Loucy (cell line): ENCODE measurements around the gene PPIH.
"Not testable (repeated sequence)": the region's sequence is repeated elsewhere in the genome, so short reads cannot be mapped to it uniquely, and the experiment has no call there.

Experiments
- H2AFZ ChIP-seq: fragments of 200-600 bp; sonication (generic); 2 replicates; pipeline ENCODE4 v1.6.0; 2016; ENCODE audit warnings: antibody characterized with exemption, mild to moderate bottlenecking, low read length, moderate library complexity
- H3F3A ChIP-seq: fragments of 200-600 bp; 2 replicates; pipeline ENCODE4 v1.6.0; 2016; ENCODE audit warnings: antibody characterized with exemption, low read depth, mild to moderate bottlenecking
- H3K27me3 ChIP-seq: fragments of 200-600 bp; sonication (generic); 2 replicates; pipeline ENCODE4 v1.6.1; 2014; ENCODE audit warnings: low read length, mild to moderate bottlenecking; ENCODE audit not compliant: insufficient read depth, poor library complexity, severe bottlenecking
- H3K36me3 ChIP-seq: fragments of 200-600 bp; sonication (generic); 2 replicates; pipeline ENCODE4 v1.6.1; 2016; ENCODE audit warnings: low read length; ENCODE audit not compliant: insufficient read depth
- H3K4me1 ChIP-seq: fragments of 200-600 bp; sonication (generic); 2 replicates; pipeline ENCODE4 v1.5.1; 2014; ENCODE audit warnings: low read length, mild to moderate bottlenecking; ENCODE audit not compliant: insufficient read depth, poor library complexity, severe bottlenecking
- H3K4me2 ChIP-seq: fragments of 200-600 bp; sonication (generic); 2 replicates; pipeline ENCODE4 v1.6.0; 2014; ENCODE audit warnings: antibody characterized with exemption, low read length, low read depth, mild to moderate bottlenecking; ENCODE audit not compliant: poor library complexity, severe bottlenecking
- H3K4me3 ChIP-seq: fragments of 200-600 bp; sonication (generic); 2 replicates; pipeline ENCODE4 v1.5.1; 2014; ENCODE audit warnings: low read length, mild to moderate bottlenecking, mixed read lengths; ENCODE audit not compliant: poor library complexity, severe bottlenecking
- H3K79me2 ChIP-seq: fragments of 200-600 bp; sonication (generic); 2 replicates; pipeline ENCODE4 v1.6.1; 2014; ENCODE audit warnings: low read length; ENCODE audit not compliant: insufficient read depth
- H3K9ac ChIP-seq: fragments of 200-600 bp; sonication (generic); 2 replicates; pipeline ENCODE4 v1.6.0; 2014; ENCODE audit warnings: mild to moderate bottlenecking, low read depth, low read length, moderate library complexity; ENCODE audit not compliant: poor library complexity, severe bottlenecking
- H3K9me2 ChIP-seq: fragments of 200-600 bp; sonication (generic); replicated peaks from 2 replicates; pipeline ENCODE4 v1.6.1; 2016; ENCODE audit warnings: low read depth, low read length, mixed read lengths
- H3K9me3 ChIP-seq: fragments of 200-600 bp; sonication (generic); 2 replicates; pipeline ENCODE4 v1.6.1; 2014; ENCODE audit warnings: mild to moderate bottlenecking, antibody characterized with exemption, low read length, low read depth; ENCODE audit not compliant: insufficient read depth
- H4K20me1 ChIP-seq: fragments of 200-600 bp; sonication (generic); 2 replicates; pipeline ENCODE4 v1.6.0; 2014; ENCODE audit warnings: antibody characterized with exemption, low read length, mild to moderate bottlenecking; ENCODE audit not compliant: insufficient read depth, poor library complexity, severe bottlenecking
- CTCF ChIP-seq: fragments of 200-600 bp; sonication (generic); conservative IDR thresholded peaks from 2 replicates; pipeline ENCODE4 v1.5.1; 2014; ENCODE audit warnings: mild to moderate bottlenecking, antibody characterized with exemption, low read length
- EZH2phosphoT487 ChIP-seq: fragments of 200-600 bp; IDR thresholded peaks from 2 replicates; pipeline ENCODE4 v1.6.1; 2018; ENCODE audit warnings: antibody characterized with exemption, mild to moderate bottlenecking, moderate library complexity, borderline replicate concordance

PPIH gene

GRCh38 chr1:42720868-42721267 lies 62.6 kb downstream of the PPIH start:
- TF ChIP-seq EZH2phosphoT487: no peak
- no peak for TF ChIP-seq CTCF
- peaks cover 22% of the 10 kb centered on the region; the same call in 1 of the 2 replicates for H3K36me3 ChIP-seq
- peaks cover 4% of the 10 kb centered on the region; the same call in 1 of the 2 replicates for H3K79me2 ChIP-seq
- H4K20me1 ChIP-seq: no peaks in the 10 kb centered on the region
- no peak overlapping the region for H2AFZ ChIP-seq
- H3K9me3 ChIP-seq: no peaks in the 10 kb centered on the region
- no peaks in the 10 kb centered on the region for H3K9me2 ChIP-seq
- H3K4me3 ChIP-seq: no peak overlapping the region
- H3K9ac ChIP-seq: no peak overlapping the region
- no peaks in the 10 kb centered on the region for H3K4me1 ChIP-seq
- no peak overlapping the region for H3K4me2 ChIP-seq
- H3K27me3 ChIP-seq: no peaks in the 10 kb centered on the region
- H3F3A ChIP-seq: no peaks in the 10 kb centered on the region

GRCh38 chr1:42721926-42722325 lies 63.7 kb downstream of the PPIH start:
- Histone ChIP-seq H3K79me2 (no peaks in the 10 kb centered on the region), H4K20me1 (no peaks in the 10 kb centered on the region), H2AFZ (no peak overlapping the region), H3K4me3 (no peak overlapping the region), H3K9me2 (no peaks in the 10 kb centered on the region), H3F3A (no peaks in the 10 kb centered on the region), H3K4me2 (no peak overlapping the region), H3K36me3 (peaks cover 15% of the 10 kb centered on the region; the same call in 1 of the 2 replicates), H3K4me1 (no peaks in the 10 kb centered on the region), H3K9me3 (no peaks in the 10 kb centered on the region), H3K27me3 (no peaks in the 10 kb centered on the region), H3K9ac (no peak overlapping the region)
- TF ChIP-seq EZH2phosphoT487 (no peak), CTCF (no peak)

GRCh38 chr1:42722403-42722802 lies 64.2 kb downstream of the PPIH start:
- not testable (repeated sequence) for H3K79me2 ChIP-seq, H3K4me2 ChIP-seq, H4K20me1 ChIP-seq

GRCh38 chr1:42723511-42723910 lies 65.3 kb downstream of the PPIH start:
- H3K9me2 ChIP-seq: no peaks in the 10 kb centered on the region
- no peaks in the 10 kb centered on the region for H3F3A ChIP-seq
- H2AFZ ChIP-seq: no peak overlapping the region
- no peaks in the 10 kb centered on the region for H4K20me1 ChIP-seq
- H3K4me2 ChIP-seq: no peak overlapping the region
- no peak overlapping the region for H3K9ac ChIP-seq
- H3K36me3 ChIP-seq: peaks cover 7% of the 10 kb centered on the region; the same call in 1 of the 2 replicates
- no peaks in the 10 kb centered on the region for H3K79me2 ChIP-seq
- H3K4me3 ChIP-seq: no peak overlapping the region
- H3K9me3 ChIP-seq: no peaks in the 10 kb centered on the region
- H3K4me1 ChIP-seq: no peaks in the 10 kb centered on the region
- TF ChIP-seq CTCF (no peak), EZH2phosphoT487 (no peak)
- H3K27me3 ChIP-seq: no peaks in the 10 kb centered on the region

More at GRCh38 chr1:42722403-42722802, 64.2 kb downstream of the PPIH start:
- not testable (repeated sequence) for H3K27me3 ChIP-seq, H3K9me3 ChIP-seq, H2AFZ ChIP-seq, H3K4me1 ChIP-seq, H3K9ac ChIP-seq, H3K4me3 ChIP-seq, H3K9me2 ChIP-seq, H3F3A ChIP-seq
- H3K36me3 ChIP-seq: peaks cover 13% of the 10 kb centered on the region; the same call in 1 of the 2 replicates

GRCh38 chr1:42725820-42726219 lies 67.6 kb downstream of the PPIH start:
- not testable (repeated sequence) for H3K4me1 ChIP-seq, H3K9me2 ChIP-seq

More at GRCh38 chr1:42725820-42726219, 67.6 kb downstream of the PPIH start:
- H3K36me3 ChIP-seq, H3F3A ChIP-seq, H3K4me2 ChIP-seq, H3K27me3 ChIP-seq, H3K79me2 ChIP-seq, H4K20me1 ChIP-seq, H2AFZ ChIP-seq, H3K9ac ChIP-seq, H3K9me3 ChIP-seq, H3K4me3 ChIP-seq: not testable (repeated sequence)
